Common myeloid progenitor, CD34-positive (primary cell): ENCODE data around the gene ZNF362.

Experiments
- CTCF ChIA-PET: fragments of 350-600 bp; sonication (Branson Sonifier 250); formaldehyde crosslinking; loops from one replicate; lab custom pipeline; 2021; ENCODE audit warnings: antibody characterized with exemption; lab: Charles Lee
- POLR2A ChIA-PET: fragments of 350-600 bp; sonication (Branson Sonifier 250); formaldehyde crosslinking; loops from one replicate; lab custom pipeline; 2021; ENCODE audit warnings: antibody characterized with exemption; lab: Charles Lee
- DNase-seq, 3 donors: peaks; one replicate each; pipeline versions ENCODE4 v3.0.0 to v3.0.0-alpha.2; 2013
- H3K27ac ChIP-seq, 2 experiments: 1 replicate in 1 of 2; 2 replicates in 1 of 2; pipeline ENCODE4 v1.7.0; 2013; ENCODE audit warnings: inconsistent platforms in 2 of 2, low read length in 2 of 2, mild to moderate bottlenecking in 2 of 2, low read depth in 1 of 2, moderate library complexity in 1 of 2; ENCODE audit not compliant: severe bottlenecking in 2 of 2, insufficient read depth in 1 of 2, poor library complexity in 1 of 2
- H3K27me3 ChIP-seq, 5 experiments: replicated peaks in 2 of 5; 1 replicate in 3 of 5; 2 replicates in 2 of 5; pipeline versions ENCODE4 v1.6.1 to v1.7.0; 2013; ENCODE audit warnings: low read length in 4 of 5, mild to moderate bottlenecking in 2 of 5, moderate library complexity in 2 of 5, inconsistent platforms in 1 of 5; ENCODE audit not compliant: insufficient read depth in 5 of 5, control insufficient read depth in 4 of 5
- H3K36me3 ChIP-seq, 4 experiments: 1 replicate in 2 of 4; 2 replicates in 2 of 4; pipeline versions ENCODE4 v1.6.1 to v1.7.0; 2013; ENCODE audit warnings: low read length in 3 of 4, control low read depth in 1 of 4, mild to moderate bottlenecking in 1 of 4; ENCODE audit not compliant: control insufficient read depth in 4 of 4, insufficient read depth in 4 of 4
- H3K4me1 ChIP-seq, 4 experiments: 1 replicate in 3 of 4; 2 replicates in 1 of 4; pipeline versions ENCODE4 v1.6.1 to v1.7.1; 2013; ENCODE audit warnings: low read length in 3 of 4, mild to moderate bottlenecking in 3 of 4, control low read depth in 1 of 4, inconsistent platforms in 1 of 4, moderate library complexity in 1 of 4; ENCODE audit not compliant: control insufficient read depth in 4 of 4, insufficient read depth in 4 of 4; ENCODE audit errors: control extremely low read depth in 1 of 4
- H3K4me3 ChIP-seq, 7 experiments: 1 replicate in 4 of 7; 2 replicates in 3 of 7; pipeline versions ENCODE4 v1.5.1 to v1.7.0; 2013; ENCODE audit warnings: mild to moderate bottlenecking in 7 of 7, low read length in 6 of 7, moderate library complexity in 6 of 7, inconsistent platforms in 2 of 7, low read depth in 2 of 7, control low read depth in 1 of 7; ENCODE audit not compliant: insufficient read depth in 4 of 7, control insufficient read depth in 1 of 7; ENCODE audit errors: extremely low read depth in 1 of 7
- H3K9me3 ChIP-seq, 5 experiments: 1 replicate in 4 of 5; 2 replicates in 1 of 5; pipeline versions ENCODE4 v1.6.1 to v1.7.1; 2013; ENCODE audit warnings: low read length in 4 of 5, mild to moderate bottlenecking in 2 of 5, inconsistent platforms in 1 of 5, low read depth in 1 of 5, moderate library complexity in 1 of 5; ENCODE audit not compliant: control insufficient read depth in 4 of 5, insufficient read depth in 2 of 5; ENCODE audit errors: control extremely low read depth in 1 of 5
- WGBS: methylation state at CpG from one replicate; pipeline ENCODE4 v1.1.5; 2013; ENCODE audit not compliant: insufficient coverage; 5-methylcytosine and 5-hydroxymethylcytosine counted together

Gene ZNF362

DNA sequence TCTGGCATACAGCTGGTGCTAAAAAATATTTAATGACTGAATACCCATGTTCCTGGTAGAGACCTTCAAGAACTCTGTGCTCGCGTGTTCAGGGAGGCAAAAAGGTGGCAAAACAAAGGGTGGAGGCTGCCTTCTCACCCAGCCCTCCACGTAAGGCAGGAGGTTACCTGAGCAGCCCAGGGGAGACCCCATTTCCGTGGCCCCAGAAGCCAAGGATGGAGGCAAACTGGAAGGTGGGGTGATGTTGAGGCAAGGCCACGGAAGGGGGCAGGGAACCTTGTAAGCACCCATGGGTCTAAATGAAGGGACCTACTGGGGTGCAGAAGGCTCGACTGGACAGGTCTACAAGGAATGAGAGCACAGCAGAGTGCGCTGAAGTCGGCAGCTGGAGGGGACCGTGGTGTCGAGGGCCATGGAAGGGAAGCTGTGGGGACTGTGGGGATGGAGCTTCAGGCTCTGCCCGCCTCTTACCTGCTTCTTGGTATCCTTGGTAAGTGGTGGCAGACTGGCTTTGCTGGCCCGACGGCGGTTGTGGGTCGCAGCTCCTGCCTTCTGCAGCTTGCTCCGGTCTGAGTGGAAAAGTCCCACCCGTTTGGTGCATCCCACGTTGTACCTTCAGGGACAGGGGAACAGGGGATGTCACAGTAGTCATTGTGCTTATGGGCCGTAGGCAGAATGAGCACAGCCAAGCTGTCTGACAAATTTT is 73.5 kb downstream of the ZNF362 start:
- H3K4me1 ChIP-seq, result peaks cover 0 to 3% (median 0%) of the 10 kb centered on the region in 4 experiments
- no peak for DNase-seq
- ChIA-PET CTCF (interaction anchor here (1.6 kb wide), 2 partner anchors 9 to 36 kb away, joined by 4 read pairs; partner anchors contain the start of gene A3GALT2), POLR2A (no interaction called here)
- no peaks in the 10 kb centered on the region for H3K9me3 ChIP-seq
- H3K27me3 ChIP-seq, result no peaks in the 10 kb centered on the region
- H3K4me3 ChIP-seq, result no peak overlapping the region
- H3K27ac ChIP-seq, result no peak overlapping the region
- peaks cover 56 to 96% (median 79%) of the 10 kb centered on the region in 4 experiments for H3K36me3 ChIP-seq
- WGBS, result 98% methylated on average over 19 of the region's 19 CpGs

DNA sequence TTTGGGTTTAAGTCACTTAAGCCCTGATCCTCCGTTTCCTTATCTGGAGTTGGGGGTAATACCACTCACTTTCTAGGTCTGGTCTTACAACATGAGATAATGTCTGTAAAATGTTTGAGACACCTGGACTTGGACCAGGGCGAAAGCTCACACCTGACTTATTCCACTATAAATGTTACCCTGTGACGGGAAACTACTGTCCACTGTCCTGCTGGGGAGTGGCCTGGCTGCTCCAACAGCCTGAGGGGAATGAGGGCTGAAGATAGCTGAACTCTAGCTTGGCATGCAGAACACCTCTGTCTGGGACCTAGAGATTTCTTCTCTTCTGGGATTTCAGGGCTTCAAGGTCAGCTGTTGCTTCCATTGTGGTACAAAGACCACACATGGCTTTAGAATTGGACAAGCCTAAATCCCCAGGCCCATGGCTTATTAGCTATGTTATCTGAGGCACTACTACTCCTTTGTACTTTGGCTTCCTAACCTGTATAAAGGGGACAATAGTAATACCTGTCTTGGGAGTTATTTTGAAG is 74.1 kb downstream of the ZNF362 start:
- Histone ChIP-seq H3K4me3 (no peak overlapping the region), H3K9me3 (no peaks in the 10 kb centered on the region), H3K27me3 (no peaks in the 10 kb centered on the region), H3K36me3 (peaks cover 50 to 94% (median 75%) of the 10 kb centered on the region in 4 experiments), H3K27ac (no peak overlapping the region), H3K4me1 (peaks cover 0 to 3% (median 0%) of the 10 kb centered on the region in 4 experiments)
- DNase-seq, result no peak
- CTCF ChIA-PET, result interaction anchor here (1.6 kb wide), 2 partner anchors 10 to 36 kb away, joined by 4 read pairs; partner anchors contain the start of gene A3GALT2
- POLR2A ChIA-PET, result no interaction called here
- 100% methylated on average over 2 of the region's 3 CpGs for WGBS

DNA sequence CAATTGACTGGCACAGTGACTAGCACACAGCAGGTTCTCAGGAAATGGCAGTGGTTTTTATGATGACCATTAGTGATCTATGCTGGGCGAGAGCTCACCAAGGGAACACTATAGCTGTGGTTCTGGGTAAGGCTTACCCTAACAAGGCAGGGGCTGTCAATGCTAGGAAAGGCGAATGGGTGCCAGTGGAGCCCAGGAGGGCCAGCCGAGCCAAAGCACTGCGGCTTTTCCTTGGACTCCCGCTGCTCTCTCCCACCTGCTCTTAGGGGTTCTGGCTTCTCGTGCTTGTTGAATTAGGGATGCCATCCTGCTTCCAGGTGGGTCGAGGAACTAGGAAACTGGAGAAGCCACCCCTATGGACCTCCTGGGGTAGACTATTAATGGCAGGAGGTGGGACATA is 74.6 kb downstream of the ZNF362 start:
- no peak overlapping the region for H3K4me3 ChIP-seq
- CTCF ChIA-PET, result interaction anchor here (1.6 kb wide), 2 partner anchors 10 to 35 kb away, joined by 4 read pairs; partner anchors contain the start of gene A3GALT2
- POLR2A ChIA-PET, result interaction anchor here (0.6 kb wide), 1 partner anchor 120 kb away, joined by 3 read pairs; no protein-coding TSS in a partner anchor
- DNase-seq, result no peak
- H3K4me1 ChIP-seq, result peaks cover 0 to 3% (median 0%) of the 10 kb centered on the region in 4 experiments
- no peaks in the 10 kb centered on the region for H3K9me3 ChIP-seq
- H3K27me3 ChIP-seq, result no peaks in the 10 kb centered on the region
- no peak overlapping the region for H3K27ac ChIP-seq
- WGBS, result 98% methylated on average over 7 of the region's 7 CpGs
- H3K36me3 ChIP-seq, result peaks cover 49 to 89% (median 70%) of the 10 kb centered on the region in 4 experiments

DNA sequence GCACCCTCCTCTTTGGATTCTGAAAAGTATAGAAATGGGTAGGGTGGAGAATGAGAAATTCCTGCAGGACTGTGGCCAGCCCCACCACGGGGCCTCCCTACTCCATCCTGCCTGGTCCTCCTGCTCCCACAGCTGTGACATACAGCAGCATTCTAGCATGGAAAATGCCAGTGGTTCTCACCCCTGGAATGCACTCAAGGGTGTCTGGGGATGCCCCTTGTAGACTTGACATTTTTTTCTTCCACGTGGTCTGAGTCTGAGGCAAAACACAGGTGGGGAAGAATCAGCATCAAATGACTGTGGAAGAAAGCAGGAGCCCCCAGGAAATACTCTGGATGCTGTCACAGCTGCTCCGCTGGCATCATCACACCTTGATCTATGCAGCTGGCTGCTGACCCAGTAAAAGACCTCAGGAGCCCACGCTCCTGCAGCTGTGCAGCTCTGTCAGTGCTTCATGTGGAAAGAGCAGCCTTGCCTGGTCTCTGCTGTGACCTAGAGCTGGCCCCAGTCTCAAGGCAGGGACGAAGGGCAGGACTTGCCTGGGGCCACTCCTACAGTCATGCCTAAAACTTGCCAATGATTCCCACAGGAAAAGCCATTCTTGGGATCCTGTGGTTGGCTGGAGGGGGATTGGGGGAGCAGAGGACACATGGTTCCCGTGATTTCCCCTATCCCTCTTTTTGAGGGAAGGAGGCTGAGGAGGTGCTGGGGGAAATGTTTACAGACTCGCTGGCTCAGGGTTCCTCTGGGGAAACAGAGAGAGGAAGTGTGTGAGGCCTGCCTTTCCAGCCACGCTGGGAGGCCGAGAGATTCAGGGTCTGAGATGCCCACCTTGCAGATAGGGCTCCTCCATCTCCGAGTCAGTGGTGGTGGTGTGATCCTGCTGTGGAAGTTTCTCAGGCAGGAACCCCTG is 75.4 kb downstream of the ZNF362 start:
- H3K4me1 ChIP-seq, result peaks cover 0 to 3% (median 0%) of the 10 kb centered on the region in 4 experiments
- no peak for DNase-seq
- H3K27ac ChIP-seq, result no peak overlapping the region
- H3K9me3 ChIP-seq, result no peaks in the 10 kb centered on the region
- no peak overlapping the region for H3K4me3 ChIP-seq
- no peaks in the 10 kb centered on the region for H3K27me3 ChIP-seq
- CTCF ChIA-PET, result interaction anchor here (1.6 kb wide), 1 partner anchor 34 kb away, joined by 4 read pairs; no protein-coding TSS in a partner anchor
- H3K36me3 ChIP-seq, result peaks cover 46 to 82% (median 64%) of the 10 kb centered on the region in 4 experiments
- WGBS, result 71% methylated on average over 10 of the region's 10 CpGs
- POLR2A ChIA-PET, result interaction anchor here (0.6 kb wide), 1 partner anchor 120 kb away, joined by 3 read pairs; no protein-coding TSS in a partner anchor

DNA sequence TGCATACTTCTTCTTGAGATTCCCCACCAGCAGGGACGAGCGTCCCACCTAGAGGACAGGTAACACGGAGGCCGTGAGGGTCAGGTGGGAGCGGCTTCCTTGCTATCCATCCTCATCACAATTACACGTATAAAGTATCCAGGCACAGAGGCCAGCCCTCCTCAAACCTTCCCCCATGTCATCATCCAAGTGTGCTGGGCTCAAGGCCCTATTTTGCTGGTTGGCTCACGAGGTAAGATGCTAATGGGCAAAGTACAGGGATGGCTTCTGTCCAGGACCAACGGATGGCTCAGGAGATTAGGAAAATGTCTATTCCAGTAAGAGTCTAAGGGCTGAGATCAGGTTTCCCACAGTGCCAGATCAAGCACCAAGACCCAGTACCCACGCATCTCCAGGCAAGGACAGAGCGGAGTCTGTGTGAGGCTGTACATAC is 76.1 kb downstream of the ZNF362 start:
- Histone ChIP-seq H3K4me3 (no peak overlapping the region), H3K36me3 (peaks cover 41 to 77% (median 58%) of the 10 kb centered on the region in 4 experiments), H3K27ac (no peak overlapping the region), H3K9me3 (no peaks in the 10 kb centered on the region), H3K4me1 (peaks cover 0 to 7% (median 0%) of the 10 kb centered on the region in 4 experiments), H3K27me3 (no peaks in the 10 kb centered on the region)
- WGBS, result 86% methylated on average over 5 of the region's 10 CpGs
- ChIA-PET POLR2A (no interaction called here), CTCF (interaction anchor here (1.0 kb wide), 1 partner anchor 36 kb away, joined by 3 read pairs; no protein-coding TSS in a partner anchor)
- DNase-seq, result no peak

DNA sequence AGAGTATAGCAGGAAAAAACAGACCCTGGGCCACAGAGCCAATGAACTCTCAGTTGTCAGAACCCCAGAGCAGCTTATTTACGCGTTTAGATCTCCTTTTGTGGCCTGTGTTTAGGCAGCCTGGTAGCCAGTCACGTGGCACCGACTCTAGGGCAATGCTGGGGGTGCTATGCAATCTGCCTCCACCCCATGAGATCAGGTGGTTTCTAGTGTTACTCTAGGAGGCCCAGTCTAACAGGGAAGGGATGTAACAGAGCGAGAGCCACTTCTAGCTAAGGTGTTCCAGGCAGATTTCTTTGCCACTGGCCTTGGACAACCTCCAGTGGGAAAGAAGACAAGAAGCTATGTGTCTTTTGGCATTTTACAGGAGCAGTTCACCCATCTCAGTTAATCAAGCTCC is 76.6 kb downstream of the ZNF362 start:
- CTCF ChIA-PET, result interaction anchor here (1.0 kb wide), 1 partner anchor 37 kb away, joined by 3 read pairs; no protein-coding TSS in a partner anchor
- no peak for DNase-seq
- WGBS, result 98% methylated on average over 5 of the region's 5 CpGs
- Histone ChIP-seq H3K4me3 (no peak overlapping the region), H3K27me3 (no peaks in the 10 kb centered on the region), H3K27ac (no peak overlapping the region), H3K36me3 (peaks cover 38 to 73% (median 55%) of the 10 kb centered on the region in 4 experiments), H3K9me3 (no peaks in the 10 kb centered on the region), H3K4me1 (peaks cover 0 to 7% (median 0%) of the 10 kb centered on the region in 4 experiments)
- POLR2A ChIA-PET, result no interaction called here
